ENCODE data around the gene SORL1.
A peak's percentile ranks its signal among the peaks of the same experiment; 100 is the strongest.

SORL1 gene

GRCh38 chr11:121431820-121432526 lies 20.1 kb upstream of the SORL1 start:
- DNase-seq, result no peak

GRCh38 chr11:121435132-121435531 lies 17.0 kb upstream of the SORL1 start:
- no peak for DNase-seq

DNA sequence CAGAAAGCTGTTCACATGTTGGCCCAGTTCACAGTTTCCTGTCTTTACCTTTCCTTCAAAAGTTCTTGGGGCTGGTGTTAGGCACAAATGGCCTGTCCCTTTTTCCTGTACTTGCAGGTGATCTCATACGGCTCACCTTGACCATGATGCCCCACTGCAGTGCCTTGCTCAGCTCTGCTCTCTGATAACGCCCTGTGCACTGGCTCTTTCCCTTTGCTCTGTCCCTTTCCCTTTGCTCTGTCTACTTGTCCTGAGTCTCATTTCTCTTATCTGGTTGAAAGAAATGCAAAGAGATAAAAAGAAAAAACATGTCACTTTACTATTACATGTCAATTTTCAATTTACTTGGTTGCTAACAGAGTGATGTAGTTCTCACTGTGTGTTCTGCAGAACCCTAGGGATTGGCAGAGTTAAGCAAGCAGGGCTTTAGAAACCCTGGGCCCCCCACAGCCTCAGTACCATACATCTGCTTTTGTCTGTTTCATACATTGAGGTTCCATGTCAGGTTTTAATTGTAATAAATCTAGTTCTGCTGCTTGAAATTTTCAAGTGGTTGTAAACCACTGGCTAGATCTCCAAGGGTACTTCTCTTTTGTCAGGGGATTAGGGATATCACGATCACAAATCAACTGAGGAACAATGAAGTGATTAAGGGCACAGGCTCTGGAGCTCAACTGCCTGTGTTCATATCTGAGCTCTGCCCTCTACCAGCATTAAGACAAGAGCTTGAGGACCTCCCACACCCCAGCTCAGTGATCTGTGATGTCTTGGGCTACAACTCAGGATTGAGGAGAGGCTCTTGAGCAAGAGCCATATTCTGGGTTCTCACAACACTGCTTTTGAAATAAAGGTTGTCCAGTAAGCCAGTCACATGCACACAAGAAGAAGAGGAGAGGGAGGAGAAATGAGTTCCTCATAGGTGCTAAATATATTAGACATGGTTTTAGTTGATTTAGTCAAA lies 16.3 kb upstream of the SORL1 start:
- peak; percentile 91 to 93 for DNase-seq

GRCh38 chr11:121437018-121437685 lies 15.0 kb upstream of the SORL1 start:
- DNase-seq, result peak; percentile 69 to 76

DNA sequence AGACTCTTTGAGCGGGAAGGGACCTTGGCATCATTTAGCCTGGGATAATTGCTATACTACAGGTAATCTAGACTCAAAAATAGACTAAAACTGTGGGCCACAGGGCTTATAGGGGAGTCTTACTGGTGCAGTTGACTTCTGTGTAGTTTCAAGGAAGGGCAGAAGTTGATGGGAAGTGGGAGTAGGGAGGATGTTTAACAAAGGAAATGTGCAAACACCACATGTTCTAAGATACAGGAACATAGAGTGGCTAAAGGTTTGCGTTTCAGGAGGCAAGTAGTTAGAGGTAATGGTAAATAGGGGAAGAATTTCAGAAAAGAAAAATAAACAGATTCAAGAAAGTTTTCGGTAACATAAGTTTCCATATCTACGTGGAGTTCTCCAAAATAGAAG lies 14.4 kb upstream of the SORL1 start:
- peak; percentile 19 to 22 for DNase-seq

DNA sequence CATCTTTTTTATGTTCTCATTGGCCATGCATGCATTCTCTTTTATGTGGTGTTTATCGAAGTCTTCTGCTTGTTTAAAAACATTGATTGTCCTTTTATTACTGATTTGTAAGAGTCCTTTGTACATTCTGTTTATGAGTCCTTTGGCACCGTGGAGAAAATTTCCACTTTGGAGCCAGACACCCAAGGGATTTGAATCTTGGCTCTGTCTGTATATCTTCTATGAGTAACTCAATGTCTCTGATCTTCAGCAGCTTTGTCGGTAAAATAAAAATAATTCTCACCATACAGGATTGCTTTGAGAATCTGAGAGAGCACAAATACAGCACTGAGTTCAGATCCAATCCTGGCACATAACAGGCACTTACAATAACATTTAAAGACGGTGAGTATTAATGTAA lies 12.8 kb upstream of the SORL1 start:
- DNase-seq, result no peak

- no peak for DNase-seq
Measured at GRCh38 chr11:121439759-121440158, 12.4 kb upstream of the SORL1 start.

- no peak for DNase-seq
Measured at GRCh38 chr11:121441521-121441920, 10.6 kb upstream of the SORL1 start.

DNA sequence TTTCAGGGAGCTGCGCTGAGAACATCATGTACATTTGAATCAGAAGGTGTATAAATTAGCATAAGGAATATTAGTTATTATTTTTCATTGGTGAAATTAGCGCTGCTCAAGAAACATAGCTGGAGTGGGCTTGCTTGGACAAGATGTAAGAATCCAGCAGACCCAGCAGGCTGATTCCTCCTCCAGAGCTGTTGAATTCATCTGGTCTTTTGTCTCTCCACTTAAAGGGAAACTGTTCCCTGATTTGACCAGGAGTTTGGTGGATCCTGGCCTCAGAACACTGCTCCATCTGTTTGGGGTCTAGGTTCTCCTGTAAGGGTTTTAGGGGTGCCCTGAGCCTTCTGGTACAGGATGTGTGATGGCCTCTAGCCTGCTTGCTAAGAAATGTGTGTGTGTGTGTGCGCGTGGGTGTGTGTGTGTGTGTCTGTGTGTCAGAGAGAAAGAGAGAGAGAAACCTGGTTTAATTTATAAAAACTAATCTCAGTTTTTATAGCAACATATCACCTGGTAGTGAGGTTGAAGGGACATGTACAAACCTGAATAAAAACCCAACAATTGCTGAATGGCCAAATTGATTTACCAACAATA lies 8.3 kb upstream of the SORL1 start:
- no peak for DNase-seq

GRCh38 chr11:121444526-121444925 lies 7.6 kb upstream of the SORL1 start:
- no peak for DNase-seq

GRCh38 chr11:121445071-121445768 lies 6.9 kb upstream of the SORL1 start:
- no peak for DNase-seq

GRCh38 chr11:121446752-121447156 lies 5.4 kb upstream of the SORL1 start:
- DNase-seq, result no peak

DNA sequence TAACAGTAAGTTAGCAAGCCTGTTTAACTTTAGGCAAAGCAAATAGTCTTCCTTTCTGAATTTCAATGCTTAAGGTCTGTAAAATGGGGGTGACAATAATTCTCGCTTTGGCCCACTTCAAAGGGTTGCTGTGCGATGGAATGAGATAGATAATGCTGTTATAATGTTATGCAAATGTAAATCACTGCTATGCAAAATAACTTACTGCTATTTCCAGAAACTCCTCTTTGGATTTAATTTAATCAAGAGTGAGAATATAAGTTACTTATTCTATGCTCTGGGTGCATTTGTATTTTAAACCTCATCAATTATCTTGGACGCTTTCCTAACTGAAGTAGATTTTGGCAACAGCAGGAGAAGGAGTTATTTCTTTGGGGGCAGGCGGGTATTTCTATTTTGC lies 4.1 kb upstream of the SORL1 start:
- no peak for DNase-seq

- DNase-seq, result peak; percentile 82 to 90
Measured at GRCh38 chr11:121448431-121448941, 3.6 kb upstream of the SORL1 start.

DNA sequence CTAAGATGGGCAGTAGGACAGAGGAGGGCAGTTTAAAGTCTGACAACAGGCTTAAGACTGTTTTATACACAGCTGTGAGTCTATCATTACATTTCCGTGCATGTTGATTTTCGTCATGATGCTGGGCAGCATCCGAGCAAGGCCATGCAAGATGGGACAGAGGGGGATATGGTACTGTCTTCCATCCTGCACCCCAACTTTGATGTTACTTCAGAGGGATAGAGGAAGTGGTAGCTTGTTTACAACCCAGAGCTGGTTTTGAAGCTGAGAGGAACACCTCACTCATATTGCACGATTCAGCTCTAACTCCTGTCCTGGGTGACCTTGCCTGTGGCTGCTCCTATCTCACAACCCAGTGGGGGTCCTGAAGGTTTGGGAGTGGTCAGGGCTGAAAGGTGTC lies 3.0 kb upstream of the SORL1 start:
- no peak for DNase-seq

- no peak for DNase-seq
Measured at GRCh38 chr11:121449626-121450025, 2.5 kb upstream of the SORL1 start.

DNA sequence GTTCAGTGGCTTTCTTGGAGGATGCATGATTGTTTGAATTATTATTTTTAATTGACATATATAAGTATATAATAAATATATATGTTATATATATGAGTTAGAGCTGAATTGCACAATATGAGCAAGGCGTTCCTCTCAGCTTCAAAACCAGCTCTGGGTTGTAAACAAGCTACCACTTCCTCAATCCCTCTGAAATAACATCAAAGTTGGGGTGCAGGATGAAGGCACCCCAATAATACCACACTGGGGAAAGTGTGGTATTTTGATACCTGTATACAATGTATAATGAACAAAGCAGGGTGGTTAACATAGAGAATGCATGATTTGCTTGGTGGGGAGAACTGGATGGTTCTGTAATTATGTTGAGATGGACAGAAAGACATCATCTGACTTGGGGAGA lies 1.7 kb upstream of the SORL1 start:
- DNase-seq, result peak; percentile 33 to 43

GRCh38 chr11:121451178-121451985 lies 732 bp upstream of the SORL1 start:
- no peak for DNase-seq

GRCh38 chr11:121452609-121453150 lies 566 bp downstream of the SORL1 start, which contains the start of gene SORL1-AS1:
Gene SORL1-AS1, minus strand, starts transcription at chr11:121452967.
- peak in 1 of 2 experiments; percentile 16 for DNase-seq

- DNase-seq, result peak in 1 of 2 experiments; percentile 16
Measured at GRCh38 chr11:121453589-121454299, 1.6 kb downstream of the SORL1 start.

All from AML-193 (cell line).